Omental fat pad (tissue), 4 donors: ENCODE results near the gene SUSD6. TPM values are rescaled to one million over a fixed set of nuclear protein-coding genes. Genes with fewer than 3 reads are reported as not detected.

Experiments used
- ATAC-seq: fragments of 150-250 bp; one replicate; pipeline ENCODE4 v1.9.1; 2016; ENCODE audit warnings: mild to moderate bottlenecking, moderate library complexity; ENCODE audit not compliant: low FRiP score
- DNase-seq: peaks from one replicate; pipeline ENCODE4 v3.0.0-alpha.2; 2019; ENCODE audit warnings: low spot score
- total RNA-seq, 4 donors: library from RNA; depleted of rRNA; stranded (reverse); fragments of >200 nt; gene quantifications; one replicate each; pipeline ENCODE4 v1.1.0, GENCODE V29; 2016
- TF ChIP-seq, protein P1 (sequence below), 3 donors: fragments of 450-650 bp; IDR thresholded peaks; one replicate each; pipeline ENCODE4 v1.5.1; 2016 to 2017; ENCODE audit warnings: antibody characterized with exemption in 3 of 3, mild to moderate bottlenecking in 3 of 3, moderate library complexity in 2 of 3

The SUSD6 gene
- total RNA-seq, 4 donors from 2014 or later: 31.1 to 73.3 (median 52.7) TPM

GRCh38 chr14:69675245-69675583, 63.8 kb downstream of the SUSD6 start:
- no peak for ATAC-seq
- TF ChIP-seq, protein P1, sequence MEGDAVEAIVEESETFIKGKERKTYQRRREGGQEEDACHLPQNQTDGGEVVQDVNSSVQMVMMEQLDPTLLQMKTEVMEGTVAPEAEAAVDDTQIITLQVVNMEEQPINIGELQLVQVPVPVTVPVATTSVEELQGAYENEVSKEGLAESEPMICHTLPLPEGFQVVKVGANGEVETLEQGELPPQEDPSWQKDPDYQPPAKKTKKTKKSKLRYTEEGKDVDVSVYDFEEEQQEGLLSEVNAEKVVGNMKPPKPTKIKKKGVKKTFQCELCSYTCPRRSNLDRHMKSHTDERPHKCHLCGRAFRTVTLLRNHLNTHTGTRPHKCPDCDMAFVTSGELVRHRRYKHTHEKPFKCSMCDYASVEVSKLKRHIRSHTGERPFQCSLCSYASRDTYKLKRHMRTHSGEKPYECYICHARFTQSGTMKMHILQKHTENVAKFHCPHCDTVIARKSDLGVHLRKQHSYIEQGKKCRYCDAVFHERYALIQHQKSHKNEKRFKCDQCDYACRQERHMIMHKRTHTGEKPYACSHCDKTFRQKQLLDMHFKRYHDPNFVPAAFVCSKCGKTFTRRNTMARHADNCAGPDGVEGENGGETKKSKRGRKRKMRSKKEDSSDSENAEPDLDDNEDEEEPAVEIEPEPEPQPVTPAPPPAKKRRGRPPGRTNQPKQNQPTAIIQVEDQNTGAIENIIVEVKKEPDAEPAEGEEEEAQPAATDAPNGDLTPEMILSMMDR (IDR thresholded peaks at IDR 0.05): no peak
- no peak for DNase-seq

DNA sequence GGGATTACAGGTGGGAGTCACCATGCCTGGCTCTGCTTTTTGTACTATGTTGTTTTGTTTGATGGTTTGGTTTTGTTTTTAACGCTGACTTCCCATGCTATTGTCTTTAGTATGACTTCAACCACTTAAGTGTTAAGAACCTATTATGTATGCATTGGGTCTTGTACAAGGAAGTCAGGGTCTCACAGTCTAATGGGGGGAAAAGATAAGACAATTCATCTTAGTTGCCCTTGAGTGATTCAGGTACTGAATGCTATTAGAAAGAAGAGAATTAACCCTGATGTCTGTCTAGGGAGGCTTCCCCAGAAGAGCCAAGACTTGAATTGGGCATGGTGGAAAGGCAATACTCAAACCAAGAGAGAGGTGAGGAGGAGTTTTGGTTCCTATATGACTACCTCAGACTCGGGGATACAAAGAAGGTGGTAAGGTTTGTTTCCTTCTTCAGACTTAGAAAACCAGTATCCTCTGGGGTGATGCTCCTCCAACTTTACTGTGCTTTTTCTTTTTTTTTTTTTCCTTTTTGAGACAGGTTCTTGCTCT, 64.6 kb downstream of the SUSD6 start:
- DNase-seq (no peak), ATAC-seq (no peak)
- TF ChIP-seq, protein P1 (IDR thresholded peaks at IDR 0.05): no peak

- TF ChIP-seq, protein P1 (IDR thresholded peaks at IDR 0.05): no peak
- ATAC-seq (no peak), DNase-seq (no peak)
These were observed 65.3 kb downstream of the SUSD6 start for GRCh38 chr14:69676723-69677122.

GRCh38 chr14:69680297-69680696, 68.9 kb downstream of the SUSD6 start:
- TF ChIP-seq, protein P1 (IDR thresholded peaks at IDR 0.05): no peak
- no peak for ATAC-seq
- DNase-seq: no peak

- DNase-seq (no peak), ATAC-seq (no peak)
- TF ChIP-seq, protein P1 (IDR thresholded peaks at IDR 0.05): no peak
These were observed 70.7 kb downstream of the SUSD6 start for GRCh38 chr14:69682136-69682535.

- ATAC-seq (peak; percentile 56), DNase-seq (no peak)
- TF ChIP-seq, protein P1 (IDR thresholded peaks at IDR 0.05): no peak
These were observed 71.3 kb downstream of the SUSD6 start for GRCh38 chr14:69682621-69683263.

- TF ChIP-seq, protein P1 (IDR thresholded peaks at IDR 0.05): no peak
- ATAC-seq (no peak), DNase-seq (no peak)
These were observed 72.6 kb downstream of the SUSD6 start for GRCh38 chr14:69683971-69684370.
